ENCODE results near the gene ADGRV1.
"Not testable (repeated sequence)": the region's sequence is repeated elsewhere in the genome, so short reads cannot be mapped to it uniquely, and the experiment has no call there.

The ADGRV1 gene

DNA sequence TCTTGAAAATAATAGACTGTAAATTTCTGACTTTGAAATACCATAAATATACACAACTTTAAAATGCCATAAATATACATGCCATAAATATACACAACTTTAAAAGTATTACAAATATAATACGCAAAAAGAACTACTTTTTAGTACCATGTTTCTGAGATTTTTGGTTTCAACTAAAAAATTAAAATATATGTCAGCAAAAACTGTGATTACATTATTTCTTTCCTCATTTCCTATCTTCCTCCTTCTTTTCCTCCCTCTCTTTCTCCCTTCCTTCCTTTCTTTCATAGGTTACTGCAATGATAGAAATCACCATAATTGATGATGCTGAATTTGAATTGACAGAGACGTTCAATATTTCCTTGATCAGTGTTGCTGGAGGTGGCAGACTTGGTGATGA is 200.5 kb downstream of the ADGRV1 start:
- no peak for DNase-seq

DNA sequence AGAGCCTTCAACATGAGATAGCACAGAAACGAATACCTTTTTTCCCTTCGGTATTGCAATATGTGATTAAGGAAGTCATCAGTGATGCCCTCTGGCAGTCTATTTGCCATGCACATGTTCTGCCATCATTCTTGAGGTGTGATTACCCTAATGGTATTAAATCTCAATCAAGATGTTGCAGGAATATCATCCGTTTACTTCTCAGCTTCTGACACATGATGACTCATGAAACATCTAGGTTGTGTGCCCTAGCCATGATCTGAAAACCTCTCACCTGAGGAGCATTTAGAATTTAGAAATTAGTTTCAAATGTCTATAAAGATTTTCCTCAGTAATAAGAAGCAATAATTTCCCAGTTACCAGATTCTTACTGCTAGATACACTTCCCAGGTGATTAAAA is 209.1 kb downstream of the ADGRV1 start:
- no peak for DNase-seq

DNA sequence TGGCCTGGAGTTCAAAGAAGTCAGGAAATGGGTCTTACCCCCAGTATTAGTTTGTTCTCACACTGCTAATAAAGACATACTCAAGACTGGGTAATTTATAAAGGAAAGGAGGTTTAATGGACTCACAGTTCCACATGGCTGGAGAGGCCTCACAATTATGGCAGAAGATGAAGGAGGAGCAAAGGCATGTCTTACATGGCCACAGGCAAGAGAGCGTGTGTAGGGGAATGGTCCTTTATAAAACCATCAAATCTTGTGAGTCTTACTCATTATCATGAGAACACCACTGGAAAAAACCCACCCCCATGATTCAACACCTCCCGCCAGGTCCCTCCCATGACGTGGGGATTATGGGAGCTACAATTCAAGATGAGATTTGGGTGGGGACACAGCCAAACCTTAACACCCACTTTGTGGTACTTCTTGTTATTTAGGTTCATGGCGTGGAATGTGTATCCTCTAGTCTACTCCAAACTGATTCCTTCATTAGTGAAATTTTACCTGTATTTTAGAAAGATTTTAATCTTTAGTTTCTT is 211.5 kb downstream of the ADGRV1 start:
- not testable (repeated sequence) for DNase-seq

DNA sequence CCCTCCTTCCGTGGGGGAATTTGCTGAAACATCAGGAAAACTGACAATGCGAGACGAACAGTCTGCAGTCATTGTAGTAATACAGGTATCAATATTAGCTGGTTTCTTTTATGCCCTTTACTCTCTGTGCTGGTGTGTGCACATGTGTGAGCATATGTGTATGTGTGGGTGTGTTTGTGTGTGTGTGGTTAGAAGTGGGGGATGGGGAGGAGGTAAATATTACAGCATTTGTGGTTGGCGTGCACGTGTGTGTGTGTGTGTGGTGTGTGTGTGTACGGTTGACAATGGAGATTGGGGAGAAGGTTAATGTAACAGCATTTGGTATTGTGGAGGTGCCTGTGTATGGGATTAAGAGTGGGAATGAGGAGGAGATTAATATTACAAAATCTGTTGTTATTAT is 219.4 kb downstream of the ADGRV1 start:
- no peak for DNase-seq

DNA sequence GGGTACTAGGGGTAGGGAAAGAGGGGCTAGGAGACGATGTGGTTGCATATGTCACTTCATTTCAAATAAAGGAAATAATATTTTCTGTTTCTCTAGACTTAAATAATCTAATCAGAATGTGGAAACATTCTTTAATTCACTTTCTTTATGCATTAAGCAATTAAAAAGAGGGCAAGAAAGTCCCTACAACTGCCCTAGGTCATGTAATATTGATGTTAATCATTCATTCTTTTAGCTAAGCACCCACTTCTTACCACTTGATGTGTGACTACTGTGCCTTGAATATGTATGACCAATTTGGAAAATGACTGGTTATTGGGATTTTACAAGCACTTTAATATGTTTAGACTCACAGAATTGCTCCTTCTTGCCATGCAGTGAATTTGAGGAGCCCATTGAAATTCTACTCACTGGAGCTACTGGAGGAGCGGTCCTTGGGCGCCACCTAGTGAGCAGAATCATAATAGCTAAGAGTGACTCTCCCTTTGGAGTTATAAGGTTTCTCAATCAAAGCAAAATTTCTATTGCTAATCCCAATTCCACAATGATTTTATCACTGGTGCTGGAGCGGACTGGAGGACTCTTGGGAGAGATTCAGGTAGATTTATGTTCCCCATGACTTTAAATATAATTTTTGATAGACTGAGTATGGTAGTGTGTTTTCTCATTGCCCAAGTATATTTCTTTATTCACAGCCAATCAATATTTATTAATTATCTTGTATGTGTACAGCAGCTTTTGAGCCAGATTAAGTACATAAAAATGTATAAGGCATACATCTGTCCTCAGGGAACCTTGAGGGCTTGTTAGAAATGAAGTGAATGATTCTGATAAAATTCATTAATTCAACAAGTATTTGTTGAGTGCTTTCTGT is 225.1 kb downstream of the ADGRV1 start:
- DNase-seq, result peak; percentile 35

DNA sequence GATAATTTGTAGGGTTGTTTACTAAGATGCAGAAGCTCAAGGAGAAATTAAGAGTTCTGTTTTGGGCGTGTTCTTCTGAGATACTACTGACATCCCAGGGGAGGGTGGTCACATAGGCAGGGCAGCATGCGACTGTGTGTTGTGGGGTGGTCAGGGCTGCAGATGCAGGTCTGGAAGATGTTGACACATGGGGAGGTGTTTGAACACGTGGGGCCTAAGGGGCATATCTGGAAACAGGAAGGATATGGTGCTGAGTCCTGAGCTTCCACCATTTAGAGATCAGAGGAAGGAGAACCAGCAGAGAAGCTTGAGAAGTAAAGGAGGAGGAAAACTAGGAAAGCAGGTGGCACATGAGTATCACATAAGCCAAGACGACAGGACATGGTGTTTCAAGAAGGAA is 228.2 kb downstream of the ADGRV1 start:
- no peak for DNase-seq

DNA sequence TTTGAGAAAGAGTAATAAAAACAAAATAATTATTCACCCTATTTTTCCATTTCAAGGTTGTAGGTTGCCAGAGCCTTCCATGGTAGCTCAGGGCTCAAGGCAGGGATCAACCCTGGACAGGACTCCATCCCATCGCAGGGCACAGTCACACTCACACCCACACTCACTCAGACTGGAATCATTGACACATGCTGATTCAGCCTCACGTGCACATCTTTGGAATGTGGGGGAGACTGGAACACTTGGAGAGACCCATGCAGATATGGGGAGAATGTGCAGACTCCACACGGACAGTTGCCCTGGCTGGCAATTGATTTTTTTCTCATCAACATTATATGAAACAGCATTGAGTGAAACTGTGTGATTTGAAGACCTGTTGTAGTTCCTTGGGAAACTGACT is 234.1 kb downstream of the ADGRV1 start:
- DNase-seq, result no peak

DNA sequence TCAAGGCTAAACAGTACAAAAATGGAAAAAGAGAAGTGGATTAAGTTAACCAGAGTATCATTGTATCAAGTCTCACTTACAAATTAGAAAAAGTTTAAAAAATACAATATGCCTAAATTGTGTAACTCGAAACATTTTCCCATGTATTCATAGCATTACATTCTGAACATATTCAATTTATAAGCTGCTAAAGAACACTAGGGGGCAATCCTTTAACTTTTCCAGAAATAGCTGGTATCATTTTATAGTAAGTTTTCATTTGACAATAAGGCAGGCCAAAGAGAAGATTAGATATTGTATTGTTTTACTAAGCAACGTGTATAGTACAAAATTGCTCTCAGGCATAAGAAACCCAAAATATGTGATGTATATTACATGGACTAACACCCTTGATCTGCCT is 234.6 kb downstream of the ADGRV1 start:
- DNase-seq, result no peak

DNA sequence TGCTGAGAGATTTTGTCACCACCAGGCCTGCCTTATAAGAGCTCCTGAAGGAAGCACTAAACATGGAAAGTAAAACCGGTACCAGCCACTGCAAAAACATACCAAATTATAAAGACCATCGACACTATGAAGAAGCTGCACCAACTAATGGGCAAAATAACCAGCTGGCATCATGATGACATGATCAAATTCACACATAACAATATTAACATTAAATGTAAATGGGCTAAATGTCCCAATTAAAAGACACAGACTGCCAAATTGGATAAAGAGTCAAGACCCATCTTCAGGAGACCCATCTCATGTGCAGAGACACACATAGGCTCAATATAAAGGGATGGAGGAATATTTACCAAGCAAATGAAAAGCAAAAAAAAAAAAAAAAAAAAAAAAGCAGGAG is 238.3 kb downstream of the ADGRV1 start:
- DNase-seq, result not testable (repeated sequence)

DNA sequence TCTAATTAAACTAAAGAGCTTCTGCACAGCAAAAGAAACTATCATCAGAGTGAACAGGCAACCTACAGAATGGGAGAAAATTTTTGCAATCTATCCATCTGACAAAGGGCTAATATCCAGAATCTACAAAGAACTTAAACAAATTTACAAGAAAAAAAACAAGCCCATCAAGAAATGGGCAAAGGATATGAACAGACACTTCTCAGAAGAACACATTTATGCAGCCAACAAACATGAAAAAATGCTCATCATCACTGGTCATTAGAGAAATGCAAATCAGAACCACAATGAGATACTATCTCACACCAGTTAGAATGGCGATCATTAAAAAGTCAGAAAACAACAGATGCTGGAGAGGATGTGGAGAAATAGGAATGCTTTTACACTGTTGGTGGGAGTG is 241.5 kb downstream of the ADGRV1 start:
- DNase-seq, result not testable (repeated sequence)

DNA sequence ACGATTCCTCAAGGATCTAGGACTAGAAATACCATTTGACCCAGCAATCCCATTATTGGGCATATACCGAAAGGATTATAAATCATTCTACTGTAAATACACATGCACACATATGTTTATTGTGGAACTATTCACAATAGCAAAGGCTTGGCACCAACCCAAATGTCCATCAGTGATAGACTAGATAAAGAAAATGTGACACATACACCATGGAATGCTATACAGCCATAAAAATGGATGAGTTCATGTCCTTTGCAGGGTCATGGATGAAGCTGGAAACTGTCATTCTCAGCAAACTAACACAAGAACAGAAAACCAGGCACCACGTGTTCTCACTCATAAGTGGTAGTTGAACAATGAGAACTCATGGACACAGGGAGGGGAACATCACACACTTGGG is 241.9 kb downstream of the ADGRV1 start:
- not testable (repeated sequence) for DNase-seq

DNA sequence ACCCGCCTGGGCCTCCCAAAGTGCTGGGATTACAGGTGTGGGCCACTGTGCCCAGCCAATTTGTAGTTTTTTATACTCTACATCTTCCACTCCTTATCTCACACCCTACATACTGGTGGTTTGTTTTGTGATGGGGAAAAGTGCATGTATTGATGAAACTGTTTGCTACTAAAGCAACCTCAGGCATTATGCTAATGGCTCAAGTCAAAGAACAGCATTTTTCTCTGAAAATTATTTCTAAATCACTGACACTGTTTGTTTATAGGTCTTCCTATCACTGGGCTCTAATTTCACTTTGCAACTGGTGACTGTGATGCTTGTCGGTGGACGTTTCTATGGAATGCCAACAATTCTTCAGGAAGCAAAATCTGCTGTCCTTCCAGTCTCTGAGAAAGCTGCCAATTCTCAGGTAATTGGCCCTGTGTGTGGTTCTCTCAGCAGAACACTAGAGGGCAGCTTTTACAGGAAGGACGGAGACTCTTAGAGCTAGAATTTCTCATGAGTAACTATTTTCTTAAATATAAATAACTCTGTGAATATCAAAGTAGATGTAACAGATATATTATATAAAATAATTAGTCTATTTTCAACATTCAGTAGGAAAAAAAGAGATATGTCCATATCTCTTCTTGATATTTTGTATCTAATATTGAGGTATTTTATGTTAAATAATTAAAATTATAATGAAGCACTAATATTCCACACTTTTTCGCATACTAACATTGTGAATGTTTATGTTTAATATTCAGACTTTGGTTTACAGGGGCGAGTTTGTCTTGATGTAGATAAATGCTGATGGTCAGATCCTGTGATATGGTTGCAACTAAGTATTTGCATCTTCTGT is 244.1 kb downstream of the ADGRV1 start:
- peak; percentile 15 for DNase-seq

DNA sequence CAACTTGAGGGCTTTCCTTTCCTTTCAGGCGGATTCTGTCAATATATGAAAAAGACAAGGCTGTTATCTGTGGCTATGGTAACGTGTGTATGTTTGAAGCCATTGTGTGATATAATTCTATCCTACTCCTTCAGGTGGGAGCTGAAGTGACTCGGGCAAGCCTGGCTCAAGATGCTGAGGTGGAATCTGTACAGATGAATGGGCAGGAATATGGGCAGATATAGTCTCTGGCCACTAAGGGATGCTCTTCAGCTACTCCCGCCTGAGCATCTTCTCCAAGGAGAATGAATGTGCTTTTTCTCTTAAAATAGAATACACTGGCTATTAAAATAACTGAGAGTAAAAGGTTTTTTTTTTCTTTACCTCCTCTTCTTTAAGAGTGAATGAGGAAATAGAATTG is 244.8 kb downstream of the ADGRV1 start:
- DNase-seq, result no peak

DNA sequence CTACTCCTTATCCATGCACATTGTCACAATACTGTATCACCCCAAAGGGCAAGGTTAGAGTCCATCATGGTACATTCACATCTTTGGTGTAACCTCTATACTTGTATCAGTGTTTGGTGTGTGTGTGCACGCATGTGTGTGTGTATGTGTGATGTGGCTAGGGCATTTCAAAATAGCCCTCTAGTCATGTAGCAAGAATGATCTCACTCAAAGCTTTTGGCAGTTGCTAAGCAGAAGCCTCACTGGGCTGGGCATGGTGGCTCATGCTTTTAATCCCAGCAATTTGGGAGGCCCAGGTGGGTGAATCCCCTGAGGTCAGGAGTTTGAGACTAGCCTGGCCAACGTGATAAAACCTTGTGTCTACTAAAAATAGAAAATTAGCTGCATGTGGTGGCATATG is 245.3 kb downstream of the ADGRV1 start:
- no peak for DNase-seq

DNA sequence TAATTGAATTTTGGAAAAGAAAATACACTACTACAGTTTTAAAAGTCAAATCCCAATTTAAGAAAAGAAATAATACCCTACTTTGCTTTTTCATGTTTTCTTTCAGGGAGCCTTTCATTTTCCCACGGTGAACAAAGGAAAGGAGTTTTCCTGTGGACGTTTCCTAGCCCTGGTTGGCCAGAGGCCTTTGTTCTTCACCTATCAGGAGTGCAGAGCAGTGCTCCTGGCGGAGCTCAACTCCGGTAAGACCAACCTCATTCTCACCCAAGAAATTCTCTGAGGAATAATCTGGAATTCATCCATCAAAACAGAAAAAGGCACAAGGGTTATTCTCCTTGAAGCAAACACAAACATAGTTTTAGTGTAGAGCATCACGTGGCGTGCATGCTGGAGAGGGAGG is 248.9 kb downstream of the ADGRV1 start:
- DNase-seq, result no peak

DNA sequence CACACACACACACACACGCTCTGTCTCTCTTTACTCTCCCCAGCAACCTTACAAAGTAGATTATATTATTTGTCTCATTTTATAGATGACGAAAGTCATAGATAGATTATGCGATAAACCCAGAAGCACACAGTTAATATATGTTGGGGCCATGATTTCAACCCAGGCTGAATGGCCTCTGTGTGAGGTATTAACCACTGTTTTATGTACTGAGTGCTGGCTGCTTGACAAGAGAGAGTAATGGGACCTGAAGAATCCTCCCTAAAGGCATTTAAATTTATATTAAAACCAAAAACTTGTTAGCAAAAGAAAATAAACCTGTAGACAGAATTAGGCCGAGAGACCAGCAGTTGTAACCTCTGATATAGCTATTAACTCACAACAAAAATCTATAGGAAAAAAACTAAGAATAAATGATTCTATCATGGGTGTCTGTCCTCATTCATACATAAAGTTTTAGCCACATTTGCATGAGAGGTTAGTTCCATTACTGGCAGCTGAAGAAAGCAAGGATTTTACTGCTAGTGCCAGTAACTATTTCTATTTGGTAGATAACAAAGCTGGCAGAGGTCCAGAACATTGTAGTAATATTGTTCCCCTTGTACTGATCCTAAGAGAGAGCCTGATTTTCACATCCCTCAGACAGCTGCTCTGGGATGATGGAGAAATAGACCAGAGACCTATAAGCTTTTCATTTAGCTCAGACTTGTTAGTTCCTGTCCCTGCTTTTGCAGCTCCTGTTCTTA is 250.9 kb downstream of the ADGRV1 start:
- DNase-seq, result no peak

DNA sequence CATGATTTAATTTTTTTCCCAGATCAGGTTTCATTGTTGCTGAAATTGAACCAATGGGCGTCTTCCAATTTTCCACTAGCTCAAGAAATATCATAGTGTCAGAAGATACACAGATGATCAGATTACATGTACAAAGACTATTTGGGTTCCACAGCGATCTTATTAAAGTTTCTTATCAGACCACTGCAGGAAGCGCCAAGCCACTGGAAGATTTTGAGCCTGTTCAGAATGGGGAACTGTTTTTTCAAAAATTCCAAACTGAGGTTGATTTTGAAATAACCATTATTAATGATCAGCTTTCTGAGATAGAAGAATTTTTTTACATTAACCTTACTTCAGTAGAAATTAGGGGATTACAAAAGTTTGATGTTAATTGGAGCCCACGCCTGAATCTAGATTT is 251.6 kb downstream of the ADGRV1 start:
- no peak for DNase-seq

DNA sequence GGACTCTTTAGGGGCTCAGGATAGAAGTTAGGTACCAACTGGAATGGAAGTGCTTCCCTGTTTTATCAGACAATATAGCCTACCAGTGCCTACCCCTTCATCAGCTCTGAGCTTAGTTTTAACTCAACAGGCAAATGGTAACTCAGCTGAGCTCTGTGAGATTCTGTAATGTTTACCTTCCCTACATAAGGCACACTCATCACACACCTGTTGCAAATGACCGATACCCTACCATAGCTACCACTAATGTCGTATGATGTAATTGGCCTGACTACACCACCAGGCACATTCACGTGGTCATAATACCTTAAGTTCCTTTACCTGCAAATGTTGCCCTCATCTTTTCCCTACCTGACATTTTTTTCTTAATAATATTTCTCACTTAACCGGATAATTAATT is 254.8 kb downstream of the ADGRV1 start:
- no peak for DNase-seq

DNA sequence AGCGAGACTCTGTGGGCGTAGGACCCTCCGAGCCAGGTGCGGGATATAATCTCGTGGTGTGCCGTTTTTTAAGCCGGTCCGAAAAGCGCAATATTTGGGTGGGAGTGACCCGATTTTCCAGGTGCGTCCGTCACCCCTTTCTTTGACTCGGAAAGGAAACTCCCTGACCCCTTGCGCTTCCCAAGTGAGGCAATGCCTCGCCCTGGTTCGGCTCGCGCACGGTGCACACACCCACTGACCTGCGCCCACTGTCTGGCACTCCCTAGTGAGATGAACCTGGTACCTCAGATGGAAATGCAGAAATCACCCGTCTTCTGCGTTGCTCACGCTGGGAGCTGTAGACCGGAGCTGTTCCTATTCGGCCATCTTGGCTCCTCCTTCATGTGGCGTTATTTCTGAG is 263.5 kb downstream of the ADGRV1 start:
- not testable (repeated sequence) for DNase-seq

DNA sequence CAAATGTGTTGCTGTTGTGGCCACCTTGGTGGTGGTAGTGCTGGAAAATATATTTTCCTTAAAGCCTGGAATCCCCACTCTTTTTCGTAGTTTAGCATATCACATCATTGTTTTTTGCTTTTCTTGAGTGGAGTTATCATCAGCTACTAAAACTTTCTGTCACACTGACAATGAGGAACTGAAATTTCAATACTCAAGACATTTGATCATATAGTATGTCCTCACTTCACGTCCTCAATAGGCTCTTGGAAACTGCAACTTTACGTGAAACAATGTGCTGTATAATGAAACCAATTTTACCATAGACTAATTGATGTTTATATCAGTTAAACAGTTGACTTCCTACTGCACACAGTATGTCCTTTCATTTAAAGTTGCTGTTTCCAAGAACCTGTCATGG is 265.8 kb downstream of the ADGRV1 start:
- DNase-seq, result no peak

DNA sequence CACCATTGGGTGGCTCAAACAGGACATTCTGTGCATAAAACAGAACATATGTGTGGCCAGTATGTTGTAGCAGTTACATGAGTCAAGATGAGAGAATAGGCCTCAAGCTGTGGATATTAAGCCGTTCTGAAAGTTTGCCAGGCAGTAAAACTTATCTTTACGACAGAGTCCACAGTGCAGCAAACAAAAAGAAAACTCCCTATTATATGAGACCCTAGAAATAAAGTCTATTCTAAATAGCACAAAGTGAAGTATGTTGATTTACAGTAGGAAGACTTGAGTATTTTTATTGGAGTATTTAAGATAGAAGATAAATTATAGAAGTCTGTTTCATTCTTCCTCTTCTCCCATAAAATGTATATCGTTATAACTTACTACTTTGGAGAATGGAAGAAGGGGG is 271.5 kb downstream of the ADGRV1 start:
- no peak for DNase-seq

DNA sequence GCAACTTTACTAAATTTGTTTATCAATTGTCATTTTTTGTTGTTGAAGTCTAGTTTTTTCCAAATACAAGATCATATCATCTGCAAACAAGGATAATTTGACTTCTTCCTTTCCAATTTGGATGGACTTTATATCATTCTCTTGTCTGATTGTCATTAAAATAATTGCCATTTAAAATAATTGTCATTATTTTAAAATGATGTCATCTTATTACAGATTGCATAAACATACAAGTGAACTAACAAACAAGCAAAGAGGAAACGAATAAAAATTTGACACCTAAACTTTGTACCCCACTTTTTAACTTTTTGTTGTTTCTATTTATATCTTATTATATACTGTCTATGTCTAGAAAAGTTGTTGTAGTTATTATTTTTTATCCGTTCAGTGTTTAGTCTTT is 275.2 kb downstream of the ADGRV1 start:
- DNase-seq, result no peak

DNA sequence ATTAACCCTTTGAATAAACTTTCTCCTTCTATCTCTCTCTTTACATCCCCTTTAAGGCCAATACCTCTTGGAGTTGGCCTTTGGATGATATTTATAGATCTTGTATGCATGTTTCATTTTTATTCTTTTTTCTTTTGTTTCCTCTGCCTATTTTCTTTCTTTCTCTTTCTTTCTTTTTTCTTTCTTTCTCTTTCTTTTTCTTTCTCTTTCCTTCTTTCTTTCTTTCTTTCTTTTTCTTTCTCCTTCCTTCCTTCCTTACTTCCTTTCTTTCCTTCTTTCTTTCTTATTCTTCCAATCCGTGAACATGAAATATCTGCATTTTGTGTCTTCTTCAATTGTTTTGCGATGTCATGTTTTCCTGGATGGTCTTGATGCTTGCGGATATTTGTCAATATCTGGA is 276.1 kb downstream of the ADGRV1 start:
- DNase-seq, result no peak
